ENCODE results near the gene SNAP29. TPM values are rescaled to one million over a fixed set of nuclear protein-coding genes. Genes with fewer than 3 reads are reported as not detected.
"Not testable (repeated sequence)": the region's sequence is repeated elsewhere in the genome, so short reads cannot be mapped to it uniquely, and the experiment has no call there.

Gene SNAP29
- total and polyA plus RNA-seq, 4 donors: 10.5 to 26.2 (median 16.3) TPM

DNA sequence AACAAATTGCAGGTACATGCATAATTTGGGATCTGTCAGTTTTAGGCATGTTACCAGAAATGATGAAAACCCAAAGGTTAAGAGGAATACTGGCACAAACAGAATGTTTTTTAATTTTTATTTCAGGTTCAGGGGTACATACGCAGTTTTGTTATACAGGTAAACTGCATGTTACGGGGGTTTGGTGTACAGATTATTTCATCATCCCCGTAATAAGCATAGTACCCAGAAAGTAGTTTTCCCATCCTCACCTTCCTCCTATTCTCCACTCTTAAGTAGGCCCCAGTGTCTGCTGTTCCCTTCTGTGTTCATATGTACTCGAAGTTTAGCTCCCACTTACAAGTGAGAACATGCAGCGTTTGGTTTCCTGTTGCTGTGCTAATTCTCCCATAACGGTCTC, 33.2 kb upstream of the SNAP29 start:
- no peak overlapping the region for H3K9ac ChIP-seq (ENCODE audit: low read depth in 1 of 2, low read length in 2 of 2)
- no peaks in the 10 kb centered on the region for H3K27me3 ChIP-seq (ENCODE audit: control insufficient read depth in 4 of 4, insufficient read depth in 4 of 4, low read length in 3 of 4)
- H3K36me3 ChIP-seq (ENCODE audit: control insufficient read depth in 4 of 4, insufficient read depth in 3 of 4, low read depth in 1 of 4, low read length in 3 of 4): peaks cover 5 to 27% (median 12%) of the 10 kb centered on the region in 4 donors
- H3K9me3 ChIP-seq (ENCODE audit: control insufficient read depth in 4 of 4, low read length in 3 of 4): no peaks in the 10 kb centered on the region
- H3K4me3 ChIP-seq (ENCODE audit: low read depth in 1 of 3, low read length in 3 of 3): no peak overlapping the region
- H3K4me1 ChIP-seq (ENCODE audit: control insufficient read depth in 4 of 4, insufficient read depth in 4 of 4, low read length in 3 of 4): peaks cover 0 to 8% (median 1%) of the 10 kb centered on the region in 4 donors
- no peak for DNase-seq (ENCODE audit: low spot score)
- WGBS: 94% methylated on average over 6 of the region's 6 CpGs
- TF ChIP-seq TAF1 (conservative IDR thresholded peaks at IDR 0.05) (no peak), HNF4A (conservative IDR thresholded peaks at IDR 0.05) (no peak), JUND (IDR thresholded peaks at IDR 0.05) (no peak)
- no peak overlapping the region for H3K27ac ChIP-seq (ENCODE audit: low read depth in 1 of 2, low read length in 2 of 2)

DNA sequence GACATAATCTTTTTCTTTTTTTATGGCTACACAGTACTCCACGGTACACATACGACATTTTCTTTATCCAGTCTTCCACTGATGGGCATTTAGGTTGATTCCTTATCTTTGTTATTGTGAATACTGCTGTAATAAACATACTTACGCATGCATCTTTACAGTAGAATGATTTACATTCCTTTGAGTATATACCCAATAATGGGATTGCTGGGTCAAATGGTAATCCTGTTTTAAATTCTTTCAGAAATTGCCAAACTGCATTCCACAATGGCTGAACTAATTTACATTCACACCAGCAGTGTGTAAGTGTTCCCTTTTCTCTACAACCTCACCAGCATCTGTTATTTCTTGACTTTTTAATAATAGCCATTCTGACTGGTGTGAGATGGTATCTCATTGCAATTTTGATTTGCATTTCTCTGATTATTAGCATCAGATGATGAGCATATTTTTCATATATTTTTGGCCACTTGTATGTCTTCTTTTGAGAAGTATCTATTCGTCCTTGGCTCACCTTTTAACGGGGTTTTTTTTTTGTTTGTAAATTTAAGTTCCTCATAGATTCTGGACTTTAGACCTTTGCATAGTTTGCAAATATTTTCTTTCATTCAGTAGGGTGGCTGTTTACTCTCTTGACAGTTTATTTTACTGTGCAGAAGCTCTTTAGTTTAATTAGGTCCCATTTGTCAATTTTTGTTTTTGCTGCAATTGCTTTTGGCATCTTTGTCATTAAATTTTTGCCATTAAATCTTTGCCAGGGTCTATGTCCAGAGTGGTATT, 32.2 kb upstream of the SNAP29 start:
- 74% methylated on average over 5 of the region's 5 CpGs for WGBS
- not testable (repeated sequence) for H3K27ac ChIP-seq (ENCODE audit: low read depth in 1 of 2, low read length in 2 of 2); H3K27me3 ChIP-seq (ENCODE audit: control insufficient read depth in 4 of 4, insufficient read depth in 4 of 4, low read length in 3 of 4); H3K9ac ChIP-seq (ENCODE audit: low read depth in 1 of 2, low read length in 2 of 2); H3K4me1 ChIP-seq (ENCODE audit: control insufficient read depth in 4 of 4, insufficient read depth in 4 of 4, low read length in 3 of 4); H3K4me3 ChIP-seq (ENCODE audit: low read depth in 1 of 3, low read length in 3 of 3); DNase-seq (ENCODE audit: low spot score); H3K9me3 ChIP-seq (ENCODE audit: control insufficient read depth in 4 of 4, low read length in 3 of 4)
- peak in 1 of 2 donors; percentile 49 for TF ChIP-seq HNF4A (conservative IDR thresholded peaks at IDR 0.05)
- peaks cover 2 to 31% (median 15%) of the 10 kb centered on the region in 4 donors for H3K36me3 ChIP-seq (ENCODE audit: control insufficient read depth in 4 of 4, insufficient read depth in 3 of 4, low read depth in 1 of 4, low read length in 3 of 4)

DNA sequence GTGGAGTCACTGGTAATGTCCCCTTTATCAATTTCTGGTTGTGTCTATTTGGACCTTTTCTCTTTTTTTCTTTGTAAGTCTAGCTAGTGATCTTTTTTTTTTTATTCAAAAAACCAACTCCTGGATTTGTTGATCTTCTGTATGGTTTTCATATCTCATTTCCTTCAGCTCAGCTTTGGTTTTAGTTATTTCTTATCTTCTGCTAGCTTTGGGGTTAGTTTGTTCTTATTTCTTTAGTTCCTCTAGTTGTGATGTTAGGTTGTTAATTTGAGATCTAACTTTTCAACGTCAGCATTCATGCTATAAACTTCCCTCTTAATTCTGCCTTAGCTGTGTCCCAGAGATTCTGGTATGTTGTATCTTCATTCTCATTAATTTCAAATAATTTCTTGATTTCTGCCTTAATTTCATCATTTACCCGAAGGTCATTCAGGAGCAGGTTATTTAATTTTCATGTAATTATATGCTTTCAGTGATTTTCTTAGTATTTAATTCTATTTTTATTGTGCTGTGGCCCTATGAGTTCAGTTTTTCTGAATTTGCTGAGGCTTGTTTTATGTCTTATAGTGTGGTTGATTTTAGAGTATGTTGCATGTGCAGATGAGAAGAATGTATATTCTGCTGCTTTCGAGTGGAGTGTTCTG, 29.2 kb upstream of the SNAP29 start:
- DNase-seq (ENCODE audit: low spot score): no peak
- H3K36me3 ChIP-seq (ENCODE audit: control insufficient read depth in 4 of 4, insufficient read depth in 3 of 4, low read depth in 1 of 4, low read length in 3 of 4): peaks cover 5 to 30% (median 22%) of the 10 kb centered on the region in 4 donors
- H3K4me3 ChIP-seq (ENCODE audit: low read depth in 1 of 3, low read length in 3 of 3): no peak overlapping the region
- TF ChIP-seq, protein P1, sequence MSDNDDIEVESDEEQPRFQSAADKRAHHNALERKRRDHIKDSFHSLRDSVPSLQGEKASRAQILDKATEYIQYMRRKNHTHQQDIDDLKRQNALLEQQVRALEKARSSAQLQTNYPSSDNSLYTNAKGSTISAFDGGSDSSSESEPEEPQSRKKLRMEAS (IDR thresholded peaks at IDR 0.05): no peak
- TF ChIP-seq, protein P2, sequence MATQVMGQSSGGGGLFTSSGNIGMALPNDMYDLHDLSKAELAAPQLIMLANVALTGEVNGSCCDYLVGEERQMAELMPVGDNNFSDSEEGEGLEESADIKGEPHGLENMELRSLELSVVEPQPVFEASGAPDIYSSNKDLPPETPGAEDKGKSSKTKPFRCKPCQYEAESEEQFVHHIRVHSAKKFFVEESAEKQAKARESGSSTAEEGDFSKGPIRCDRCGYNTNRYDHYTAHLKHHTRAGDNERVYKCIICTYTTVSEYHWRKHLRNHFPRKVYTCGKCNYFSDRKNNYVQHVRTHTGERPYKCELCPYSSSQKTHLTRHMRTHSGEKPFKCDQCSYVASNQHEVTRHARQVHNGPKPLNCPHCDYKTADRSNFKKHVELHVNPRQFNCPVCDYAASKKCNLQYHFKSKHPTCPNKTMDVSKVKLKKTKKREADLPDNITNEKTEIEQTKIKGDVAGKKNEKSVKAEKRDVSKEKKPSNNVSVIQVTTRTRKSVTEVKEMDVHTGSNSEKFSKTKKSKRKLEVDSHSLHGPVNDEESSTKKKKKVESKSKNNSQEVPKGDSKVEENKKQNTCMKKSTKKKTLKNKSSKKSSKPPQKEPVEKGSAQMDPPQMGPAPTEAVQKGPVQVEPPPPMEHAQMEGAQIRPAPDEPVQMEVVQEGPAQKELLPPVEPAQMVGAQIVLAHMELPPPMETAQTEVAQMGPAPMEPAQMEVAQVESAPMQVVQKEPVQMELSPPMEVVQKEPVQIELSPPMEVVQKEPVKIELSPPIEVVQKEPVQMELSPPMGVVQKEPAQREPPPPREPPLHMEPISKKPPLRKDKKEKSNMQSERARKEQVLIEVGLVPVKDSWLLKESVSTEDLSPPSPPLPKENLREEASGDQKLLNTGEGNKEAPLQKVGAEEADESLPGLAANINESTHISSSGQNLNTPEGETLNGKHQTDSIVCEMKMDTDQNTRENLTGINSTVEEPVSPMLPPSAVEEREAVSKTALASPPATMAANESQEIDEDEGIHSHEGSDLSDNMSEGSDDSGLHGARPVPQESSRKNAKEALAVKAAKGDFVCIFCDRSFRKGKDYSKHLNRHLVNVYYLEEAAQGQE (IDR thresholded peaks at IDR 0.05): no peak
- no peak overlapping the region for H3K9ac ChIP-seq (ENCODE audit: low read depth in 1 of 2, low read length in 2 of 2)
- 93% methylated on average over 3 of the region's 3 CpGs for WGBS
- H3K27me3 ChIP-seq (ENCODE audit: control insufficient read depth in 4 of 4, insufficient read depth in 4 of 4, low read length in 3 of 4): no peaks in the 10 kb centered on the region
- no peaks in the 10 kb centered on the region for H3K9me3 ChIP-seq (ENCODE audit: control insufficient read depth in 4 of 4, low read length in 3 of 4)
- H3K27ac ChIP-seq (ENCODE audit: low read depth in 1 of 2, low read length in 2 of 2): no peak overlapping the region
- H3K4me1 ChIP-seq (ENCODE audit: control insufficient read depth in 4 of 4, insufficient read depth in 4 of 4, low read length in 3 of 4): peaks cover 0 to 8% (median 1%) of the 10 kb centered on the region in 4 donors

DNA sequence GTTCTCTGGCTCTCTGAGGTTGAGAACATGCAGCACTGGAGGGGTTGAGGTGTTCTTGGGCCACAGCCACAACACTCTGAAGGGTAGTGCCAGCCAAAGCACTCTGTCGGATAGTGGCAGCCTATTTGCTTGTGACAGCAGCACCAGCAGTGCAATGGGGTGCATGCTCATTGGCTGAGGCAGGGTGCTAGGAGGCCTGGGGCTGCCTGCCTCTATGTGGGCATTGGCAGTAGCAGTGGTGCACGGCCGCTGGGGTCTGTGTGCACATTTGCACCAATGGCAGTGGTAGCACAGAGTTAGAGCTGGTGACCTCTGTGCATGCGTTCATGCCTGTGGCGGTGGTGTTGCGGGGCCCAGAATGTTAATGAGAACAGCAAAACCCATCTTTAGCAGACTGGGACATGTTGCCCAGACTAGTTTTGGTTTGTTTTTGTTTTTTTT, 25.6 kb upstream of the SNAP29 start:
- no peaks in the 10 kb centered on the region for H3K27me3 ChIP-seq (ENCODE audit: control insufficient read depth in 4 of 4, insufficient read depth in 4 of 4, low read length in 3 of 4)
- H3K36me3 ChIP-seq (ENCODE audit: control insufficient read depth in 4 of 4, insufficient read depth in 3 of 4, low read depth in 1 of 4, low read length in 3 of 4): peaks cover 7 to 27% (median 20%) of the 10 kb centered on the region in 4 donors
- WGBS: 96% methylated on average over 6 of the region's 6 CpGs
- no peak for TF ChIP-seq JUND (IDR thresholded peaks at IDR 0.05)
- TF ChIP-seq, protein P1 (IDR thresholded peaks at IDR 0.05): no peak
- TF ChIP-seq FOXA1 (IDR thresholded peaks at IDR 0.05): no peak
- TF ChIP-seq, protein P3, sequence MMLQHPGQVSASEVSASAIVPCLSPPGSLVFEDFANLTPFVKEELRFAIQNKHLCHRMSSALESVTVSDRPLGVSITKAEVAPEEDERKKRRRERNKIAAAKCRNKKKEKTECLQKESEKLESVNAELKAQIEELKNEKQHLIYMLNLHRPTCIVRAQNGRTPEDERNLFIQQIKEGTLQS (IDR thresholded peaks at IDR 0.05): no peak
- TF ChIP-seq, protein P4, sequence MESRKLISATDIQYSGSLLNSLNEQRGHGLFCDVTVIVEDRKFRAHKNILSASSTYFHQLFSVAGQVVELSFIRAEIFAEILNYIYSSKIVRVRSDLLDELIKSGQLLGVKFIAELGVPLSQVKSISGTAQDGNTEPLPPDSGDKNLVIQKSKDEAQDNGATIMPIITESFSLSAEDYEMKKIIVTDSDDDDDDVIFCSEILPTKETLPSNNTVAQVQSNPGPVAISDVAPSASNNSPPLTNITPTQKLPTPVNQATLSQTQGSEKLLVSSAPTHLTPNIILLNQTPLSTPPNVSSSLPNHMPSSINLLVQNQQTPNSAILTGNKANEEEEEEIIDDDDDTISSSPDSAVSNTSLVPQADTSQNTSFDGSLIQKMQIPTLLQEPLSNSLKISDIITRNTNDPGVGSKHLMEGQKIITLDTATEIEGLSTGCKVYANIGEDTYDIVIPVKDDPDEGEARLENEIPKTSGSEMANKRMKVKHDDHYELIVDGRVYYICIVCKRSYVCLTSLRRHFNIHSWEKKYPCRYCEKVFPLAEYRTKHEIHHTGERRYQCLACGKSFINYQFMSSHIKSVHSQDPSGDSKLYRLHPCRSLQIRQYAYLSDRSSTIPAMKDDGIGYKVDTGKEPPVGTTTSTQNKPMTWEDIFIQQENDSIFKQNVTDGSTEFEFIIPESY (IDR thresholded peaks at IDR 0.05): no peak
- TF ChIP-seq TAF1 (conservative IDR thresholded peaks at IDR 0.05): no peak
- TF ChIP-seq YY1 (IDR thresholded peaks at IDR 0.05): no peak
- TF ChIP-seq RXRA (IDR thresholded peaks at IDR 0.05): no peak
- TF ChIP-seq RAD21 (IDR thresholded peaks at IDR 0.05): no peak
- TF ChIP-seq, protein P5, sequence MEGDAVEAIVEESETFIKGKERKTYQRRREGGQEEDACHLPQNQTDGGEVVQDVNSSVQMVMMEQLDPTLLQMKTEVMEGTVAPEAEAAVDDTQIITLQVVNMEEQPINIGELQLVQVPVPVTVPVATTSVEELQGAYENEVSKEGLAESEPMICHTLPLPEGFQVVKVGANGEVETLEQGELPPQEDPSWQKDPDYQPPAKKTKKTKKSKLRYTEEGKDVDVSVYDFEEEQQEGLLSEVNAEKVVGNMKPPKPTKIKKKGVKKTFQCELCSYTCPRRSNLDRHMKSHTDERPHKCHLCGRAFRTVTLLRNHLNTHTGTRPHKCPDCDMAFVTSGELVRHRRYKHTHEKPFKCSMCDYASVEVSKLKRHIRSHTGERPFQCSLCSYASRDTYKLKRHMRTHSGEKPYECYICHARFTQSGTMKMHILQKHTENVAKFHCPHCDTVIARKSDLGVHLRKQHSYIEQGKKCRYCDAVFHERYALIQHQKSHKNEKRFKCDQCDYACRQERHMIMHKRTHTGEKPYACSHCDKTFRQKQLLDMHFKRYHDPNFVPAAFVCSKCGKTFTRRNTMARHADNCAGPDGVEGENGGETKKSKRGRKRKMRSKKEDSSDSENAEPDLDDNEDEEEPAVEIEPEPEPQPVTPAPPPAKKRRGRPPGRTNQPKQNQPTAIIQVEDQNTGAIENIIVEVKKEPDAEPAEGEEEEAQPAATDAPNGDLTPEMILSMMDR (IDR thresholded peaks at IDR 0.05; ENCODE audit: low read depth, low read length, missing input control): no peak

More for the DNA sequence above, 25.6 kb upstream of the SNAP29 start:
- Histone ChIP-seq H3K9ac (ENCODE audit: low read depth in 1 of 2, low read length in 2 of 2) (no peak overlapping the region), H3K4me3 (ENCODE audit: low read depth in 1 of 3, low read length in 3 of 3) (no peak overlapping the region), H3K9me3 (ENCODE audit: control insufficient read depth in 4 of 4, low read length in 3 of 4) (no peaks in the 10 kb centered on the region), H3K4me1 (ENCODE audit: control insufficient read depth in 4 of 4, insufficient read depth in 4 of 4, low read length in 3 of 4) (no peaks in the 10 kb centered on the region), H3K27ac (ENCODE audit: low read depth in 1 of 2, low read length in 2 of 2) (no peak overlapping the region)
- DNase-seq (ENCODE audit: low spot score): no peak

All from liver (tissue), 9 donors.